Karpas-422 (cell line): ENCODE data around the gene BANF2. TPM values are rescaled to one million over a fixed set of nuclear protein-coding genes. Genes with fewer than 3 reads are reported as not detected.
A peak's percentile ranks its signal among the peaks of the same experiment; 100 is the strongest.

ENCODE experiments used
- DNase-seq: peaks from one replicate; pipeline ENCODE4 v3.0.0-alpha.2; 2015
- H2AFZ ChIP-seq: fragments of 200-600 bp; sonication (generic); 2 replicates; pipeline ENCODE4 v1.6.1; 2014; ENCODE audit warnings: antibody characterized with exemption, low read length, mixed read lengths
- H3K27ac ChIP-seq: fragments of 200-600 bp; sonication (generic); 2 replicates; pipeline ENCODE4 v1.5.1; 2014; ENCODE audit warnings: mild to moderate bottlenecking, low read length, moderate library complexity
- H3K27me3 ChIP-seq: fragments of 200-600 bp; sonication (generic); 2 replicates; pipeline ENCODE4 v1.6.1; 2014; ENCODE audit warnings: low read length, mixed read lengths
- H3K36me3 ChIP-seq: fragments of 200-600 bp; sonication (generic); 2 replicates; pipeline ENCODE4 v1.6.1; 2014; ENCODE audit warnings: low read length, mixed read lengths; ENCODE audit not compliant: insufficient read depth
- H3K4me1 ChIP-seq: fragments of 200-600 bp; sonication (generic); 2 replicates; pipeline ENCODE4 v1.6.1; 2014; ENCODE audit warnings: mild to moderate bottlenecking, low read length, mixed read lengths
- H3K4me2 ChIP-seq: fragments of 200-600 bp; sonication (generic); 2 replicates; pipeline ENCODE4 v1.6.1; 2014; ENCODE audit warnings: low read length, low read depth, mild to moderate bottlenecking; ENCODE audit not compliant: poor library complexity, severe bottlenecking
- H3K4me3 ChIP-seq: fragments of 200-600 bp; sonication (generic); 2 replicates; pipeline ENCODE4 v1.5.1; 2014; ENCODE audit warnings: mild to moderate bottlenecking, antibody characterized with exemption, low read length, mixed read lengths
- H3K79me2 ChIP-seq: fragments of 200-600 bp; sonication (generic); 2 replicates; pipeline ENCODE4 v1.6.1; 2014; ENCODE audit warnings: mild to moderate bottlenecking, low read length, mixed read lengths
- H3K9ac ChIP-seq: fragments of 200-600 bp; sonication (generic); 2 replicates; pipeline ENCODE4 v1.6.0; 2014; ENCODE audit warnings: low read length
- H3K9me2 ChIP-seq: fragments of 200-600 bp; sonication (generic), shearing (Covaris generic); replicated peaks from 2 replicates; pipeline ENCODE4 v1.6.0; 2014; ENCODE audit warnings: mild to moderate bottlenecking, low read length, moderate library complexity; ENCODE audit not compliant: insufficient read depth
- H3K9me3 ChIP-seq: fragments of 300-700, 200-600 bp; sonication (generic); 2 replicates; pipeline ENCODE4 v1.6.1; 2014; ENCODE audit warnings: low read length, mixed read lengths
- H4K20me1 ChIP-seq: fragments of 200-600 bp; sonication (generic); 2 replicates; pipeline ENCODE4 v1.6.1; 2014; ENCODE audit warnings: mild to moderate bottlenecking, antibody characterized with exemption, low read length, low read depth; ENCODE audit not compliant: insufficient read depth
- total RNA-seq: library from RNA; depleted of rRNA; stranded (reverse); fragments of >200 nt; shearing (Covaris generic); gene quantifications from 2 replicates; pipeline ENCODE4 v1.2.3, GENCODE V29; 2014; ENCODE audit warnings: low replicate concordance

Gene BANF2
- total RNA-seq, 1 experiment from 2014 or later, result not detected

- H3K9me2 ChIP-seq, result no peaks in the 10 kb centered on the region
- H3K4me1 ChIP-seq, result no peaks in the 10 kb centered on the region
- H3K4me3 ChIP-seq, result no peak overlapping the region
- no peaks in the 10 kb centered on the region for H4K20me1 ChIP-seq
- H2AFZ ChIP-seq, result no peak overlapping the region
- H3K27ac ChIP-seq, result no peak overlapping the region
- H3K9me3 ChIP-seq, result no peaks in the 10 kb centered on the region
- no peak for DNase-seq
- no peak overlapping the region for H3K4me2 ChIP-seq
- no peak overlapping the region for H3K9ac ChIP-seq
- no peaks in the 10 kb centered on the region for H3K36me3 ChIP-seq
- H3K27me3 ChIP-seq, result no peaks in the 10 kb centered on the region
- no peaks in the 10 kb centered on the region for H3K79me2 ChIP-seq
Measured at GRCh38 chr20:17758010-17758409, 58.2 kb downstream of the BANF2 start.

GRCh38 chr20:17758512-17758911, 58.7 kb downstream of the BANF2 start:
- no peak overlapping the region for H2AFZ ChIP-seq
- H3K36me3 ChIP-seq, result no peaks in the 10 kb centered on the region
- H3K79me2 ChIP-seq, result no peaks in the 10 kb centered on the region
- no peaks in the 10 kb centered on the region for H3K27me3 ChIP-seq
- no peak overlapping the region for H3K9ac ChIP-seq
- H3K4me1 ChIP-seq, result no peaks in the 10 kb centered on the region
- H3K27ac ChIP-seq, result no peak overlapping the region
- no peaks in the 10 kb centered on the region for H4K20me1 ChIP-seq
- H3K9me3 ChIP-seq, result no peaks in the 10 kb centered on the region
- no peaks in the 10 kb centered on the region for H3K9me2 ChIP-seq
- no peak for DNase-seq
- H3K4me2 ChIP-seq, result no peak overlapping the region
- H3K4me3 ChIP-seq, result no peak overlapping the region

GRCh38 chr20:17759449-17759848, 59.7 kb downstream of the BANF2 start:
- Histone ChIP-seq H3K27ac (no peak overlapping the region), H3K4me2 (no peak overlapping the region), H3K9me3 (no peaks in the 10 kb centered on the region), H3K9me2 (no peaks in the 10 kb centered on the region), H3K79me2 (no peaks in the 10 kb centered on the region), H3K27me3 (no peaks in the 10 kb centered on the region), H4K20me1 (no peaks in the 10 kb centered on the region), H3K4me3 (no peak overlapping the region), H3K36me3 (no peaks in the 10 kb centered on the region), H2AFZ (no peak overlapping the region), H3K9ac (no peak overlapping the region), H3K4me1 (no peaks in the 10 kb centered on the region)
- DNase-seq, result no peak

GRCh38 chr20:17761604-17762003, 61.8 kb downstream of the BANF2 start:
- peak; percentile 46 for DNase-seq
- H3K79me2 ChIP-seq, result no peaks in the 10 kb centered on the region
- no peak overlapping the region for H3K4me2 ChIP-seq
- H2AFZ ChIP-seq, result 0 out of 2 replicates have a peak overlapping the region, but pooled peaks have one; percentile 43
- H3K9me2 ChIP-seq, result no peaks in the 10 kb centered on the region
- H3K4me1 ChIP-seq, result no peaks in the 10 kb centered on the region
- no peak overlapping the region for H3K9ac ChIP-seq
- H3K36me3 ChIP-seq, result no peaks in the 10 kb centered on the region
- no peak overlapping the region for H3K4me3 ChIP-seq
- no peaks in the 10 kb centered on the region for H3K27me3 ChIP-seq
- no peaks in the 10 kb centered on the region for H3K9me3 ChIP-seq
- H4K20me1 ChIP-seq, result no peaks in the 10 kb centered on the region
- no peak overlapping the region for H3K27ac ChIP-seq

GRCh38 chr20:17762243-17762872, 62.6 kb downstream of the BANF2 start:
- Histone ChIP-seq H3K79me2 (no peaks in the 10 kb centered on the region), H3K4me1 (no peaks in the 10 kb centered on the region), H3K36me3 (no peaks in the 10 kb centered on the region), H3K4me2 (no peak overlapping the region), H3K27me3 (no peaks in the 10 kb centered on the region), H3K4me3 (no peak overlapping the region), H3K9ac (no peak overlapping the region), H2AFZ (no peak overlapping the region), H3K9me3 (no peaks in the 10 kb centered on the region), H3K27ac (no peak overlapping the region), H3K9me2 (no peaks in the 10 kb centered on the region), H4K20me1 (no peaks in the 10 kb centered on the region)
- no peak for DNase-seq

- no peak overlapping the region for H3K9ac ChIP-seq
- no peaks in the 10 kb centered on the region for H3K79me2 ChIP-seq
- no peaks in the 10 kb centered on the region for H3K36me3 ChIP-seq
- H3K27me3 ChIP-seq, result no peaks in the 10 kb centered on the region
- no peak overlapping the region for H2AFZ ChIP-seq
- H3K9me3 ChIP-seq, result no peaks in the 10 kb centered on the region
- no peak overlapping the region for H3K4me3 ChIP-seq
- H3K4me2 ChIP-seq, result no peak overlapping the region
- no peak overlapping the region for H3K27ac ChIP-seq
- DNase-seq, result no peak
- H3K9me2 ChIP-seq, result no peaks in the 10 kb centered on the region
- no peaks in the 10 kb centered on the region for H3K4me1 ChIP-seq
- no peaks in the 10 kb centered on the region for H4K20me1 ChIP-seq
Measured at GRCh38 chr20:17762873-17763557, 63.2 kb downstream of the BANF2 start.

- Histone ChIP-seq H3K4me2 (no peak overlapping the region), H3K27ac (no peak overlapping the region), H3K79me2 (no peaks in the 10 kb centered on the region), H3K36me3 (no peaks in the 10 kb centered on the region), H3K9ac (no peak overlapping the region), H2AFZ (no peak overlapping the region), H3K9me3 (no peaks in the 10 kb centered on the region), H3K4me3 (no peak overlapping the region), H3K9me2 (no peaks in the 10 kb centered on the region), H3K27me3 (no peaks in the 10 kb centered on the region), H3K4me1 (no peaks in the 10 kb centered on the region), H4K20me1 (no peaks in the 10 kb centered on the region)
- no peak for DNase-seq
Measured at GRCh38 chr20:17765017-17765416, 65.3 kb downstream of the BANF2 start.

- no peak overlapping the region for H2AFZ ChIP-seq
- H3K36me3 ChIP-seq, result no peaks in the 10 kb centered on the region
- H3K79me2 ChIP-seq, result no peaks in the 10 kb centered on the region
- H3K4me3 ChIP-seq, result no peak overlapping the region
- no peak for DNase-seq
- H3K9me3 ChIP-seq, result no peaks in the 10 kb centered on the region
- no peaks in the 10 kb centered on the region for H3K27me3 ChIP-seq
- no peaks in the 10 kb centered on the region for H4K20me1 ChIP-seq
- H3K9me2 ChIP-seq, result no peaks in the 10 kb centered on the region
- no peaks in the 10 kb centered on the region for H3K4me1 ChIP-seq
- H3K4me2 ChIP-seq, result no peak overlapping the region
- H3K27ac ChIP-seq, result no peak overlapping the region
- no peak overlapping the region for H3K9ac ChIP-seq
Measured at GRCh38 chr20:17765584-17765983, 65.8 kb downstream of the BANF2 start.
